Endothelial cell (in vitro differentiated cells): Measurements from ENCODE around the gene NFIB. TPM values are rescaled to one million over a fixed set of nuclear protein-coding genes. Genes with fewer than 3 reads are reported as not detected.

ENCODE experiments used
- DNase-seq: peaks from one replicate; pipeline ENCODE4 v3.0.0; 2021; ENCODE audit warnings: low spot score
- H3K27ac Mint-ChIP-seq: one replicate; pipeline ENCODE4 v1.8.0; 2021; ENCODE audit warnings: mixed read lengths, inconsistent platforms; ENCODE audit not compliant: unreplicated experiment
- H3K27me3 Mint-ChIP-seq: one replicate; pipeline ENCODE4 v1.8.0; 2021; ENCODE audit warnings: mild to moderate bottlenecking, moderate library complexity, mixed read lengths, inconsistent platforms; ENCODE audit not compliant: unreplicated experiment
- H3K36me3 Mint-ChIP-seq: one replicate; pipeline ENCODE4 v1.8.0; 2021; ENCODE audit warnings: mild to moderate bottlenecking, low read depth, mixed read lengths, inconsistent platforms; ENCODE audit not compliant: unreplicated experiment
- H3K4me1 Mint-ChIP-seq: one replicate; pipeline ENCODE4 v1.8.0; 2021; ENCODE audit warnings: mild to moderate bottlenecking, mixed read lengths, inconsistent platforms; ENCODE audit not compliant: unreplicated experiment
- H3K4me3 Mint-ChIP-seq: one replicate; pipeline ENCODE4 v1.8.0; 2021; ENCODE audit warnings: mild to moderate bottlenecking, mixed read lengths, inconsistent platforms; ENCODE audit not compliant: unreplicated experiment
- H3K9me3 Mint-ChIP-seq: one replicate; pipeline ENCODE4 v1.8.0; 2021; ENCODE audit warnings: mixed read lengths, inconsistent platforms; ENCODE audit not compliant: unreplicated experiment
- CTCF ChIP-seq: fragments of 200-600 bp; sonication (generic); IDR thresholded peaks from one replicate; pipeline ENCODE4 v1.5.0; 2021; ENCODE audit warnings: antibody characterized with exemption; ENCODE audit not compliant: unreplicated experiment
- total RNA-seq: library from RNA; stranded (reverse); fragmentation: NEBNext Ultra II Directional; extraction: Animal tissue kit (Norgen Biotek cat#: 25700); gene quantifications from one replicate; pipeline ENCODE4 v1.2.1, GENCODE V29; 2021; ENCODE audit not compliant: unreplicated experiment

Gene NFIB
- total RNA-seq, 1 donor from 2014 or later: 120 TPM

GRCh38 chr9:14051419-14051818 lies 262.5 kb downstream of the NFIB start:
- no peaks in the 10 kb centered on the region for H3K9me3 Mint-ChIP-seq
- no peak for TF ChIP-seq CTCF
- no peaks in the 10 kb centered on the region for H3K36me3 Mint-ChIP-seq
- H3K4me1 Mint-ChIP-seq: peaks cover 21% of the 10 kb centered on the region
- H3K27ac Mint-ChIP-seq: no peak overlapping the region
- peaks cover 1% of the 10 kb centered on the region for H3K27me3 Mint-ChIP-seq
- no peak overlapping the region for H3K4me3 Mint-ChIP-seq
- no peak for DNase-seq

- DNase-seq: no peak
- Mint-ChIP-seq H3K4me3 (no peak overlapping the region), H3K4me1 (peaks cover 3% of the 10 kb centered on the region), H3K36me3 (no peaks in the 10 kb centered on the region), H3K9me3 (no peaks in the 10 kb centered on the region), H3K27me3 (no peaks in the 10 kb centered on the region), H3K27ac (no peak overlapping the region)
- TF ChIP-seq CTCF: no peak
Measured at GRCh38 chr9:14043483-14043882, 270.5 kb downstream of the NFIB start.

- Mint-ChIP-seq H3K36me3 (no peaks in the 10 kb centered on the region), H3K27ac (no peak overlapping the region), H3K9me3 (no peaks in the 10 kb centered on the region), H3K4me1 (peaks cover 19% of the 10 kb centered on the region), H3K4me3 (no peak overlapping the region), H3K27me3 (no peaks in the 10 kb centered on the region)
- DNase-seq: no peak
- TF ChIP-seq CTCF: no peak
Measured at GRCh38 chr9:14037331-14037730, 276.6 kb downstream of the NFIB start.

GRCh38 chr9:14033067-14033466 lies 280.9 kb downstream of the NFIB start:
- Mint-ChIP-seq H3K36me3 (no peaks in the 10 kb centered on the region), H3K4me3 (no peak overlapping the region), H3K9me3 (no peaks in the 10 kb centered on the region), H3K27ac (no peak overlapping the region), H3K4me1 (peaks cover 44% of the 10 kb centered on the region), H3K27me3 (peaks cover 4% of the 10 kb centered on the region)
- no peak for DNase-seq
- no peak for TF ChIP-seq CTCF
